GM19238 (cell line): Measurements from ENCODE around the gene PLEKHB1.

Experiments
- DNase-seq: peaks from one replicate; pipeline ENCODE4 v3.0.0; 2011; ENCODE audit warnings: low spot score; ENCODE audit not compliant: insufficient read length

PLEKHB1 gene

GRCh38 chr11:73648121-73648520 is 1.7 kb downstream of the PLEKHB1 start:
- no peak for DNase-seq

DNA sequence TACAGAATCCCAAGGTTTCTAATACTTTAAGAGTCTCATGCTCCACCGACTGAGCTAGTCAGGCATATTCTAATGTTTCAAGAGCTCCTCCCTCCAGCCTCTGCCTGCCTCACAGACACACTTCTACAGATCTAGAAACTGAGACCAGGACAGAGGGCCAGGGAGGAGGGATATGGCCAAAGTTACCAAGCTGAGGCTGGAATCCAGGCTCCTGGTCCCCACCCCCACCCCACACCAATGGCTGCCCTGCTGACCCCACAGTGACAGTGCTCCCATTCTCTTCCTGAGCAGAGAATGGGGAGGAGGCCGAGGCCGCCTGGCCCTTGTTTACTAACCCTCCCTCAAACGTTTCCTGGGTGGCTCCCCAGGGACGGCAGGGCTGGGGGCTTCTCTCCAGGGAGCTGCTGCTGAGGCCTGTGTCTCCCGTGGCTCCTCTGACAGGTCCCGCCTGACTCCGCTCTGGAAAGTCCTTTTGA is 2.2 kb downstream of the PLEKHB1 start:
- no peak for DNase-seq

- no peak for DNase-seq
These were observed 2.8 kb downstream of the PLEKHB1 start for GRCh38 chr11:73649206-73649605.

- no peak for DNase-seq
These were observed 4.0 kb downstream of the PLEKHB1 start for GRCh38 chr11:73650400-73650799.

GRCh38 chr11:73651252-73651651 is 4.9 kb downstream of the PLEKHB1 start:
- no peak for DNase-seq

- DNase-seq, result no peak
These were observed 5.3 kb downstream of the PLEKHB1 start for GRCh38 chr11:73651661-73652045.

DNA sequence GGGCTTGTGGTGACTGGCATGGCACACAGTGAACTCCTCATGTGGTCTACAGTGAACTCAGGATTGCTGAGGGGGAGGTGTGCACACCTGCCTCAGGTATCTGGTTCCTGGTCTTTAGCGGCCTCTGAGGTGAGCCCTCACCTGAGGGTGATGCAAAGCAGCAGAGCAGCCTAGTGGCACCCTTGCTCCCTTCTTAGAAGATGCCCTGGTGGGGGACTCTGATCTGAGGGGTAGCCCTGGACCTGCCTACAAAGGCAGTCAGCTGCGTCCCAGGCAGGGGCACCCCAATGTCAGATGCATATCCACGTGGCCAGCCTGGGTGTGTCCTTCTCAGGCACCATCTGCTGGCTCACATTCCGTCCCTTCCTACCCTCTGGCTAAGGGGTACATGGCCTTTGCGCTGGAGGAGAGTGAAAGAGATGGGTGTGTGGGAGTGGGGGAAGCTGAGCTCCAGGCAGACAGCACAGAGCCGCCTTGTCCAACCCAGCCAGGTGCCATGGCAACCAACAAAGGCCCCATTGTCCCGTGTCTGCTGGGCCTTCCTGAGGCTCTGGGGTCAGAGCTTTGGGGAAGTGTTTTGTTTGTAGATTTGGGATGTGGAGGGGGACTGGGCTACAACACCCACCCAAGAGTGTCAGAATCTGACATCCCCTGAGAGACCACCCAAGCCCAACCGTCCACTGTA is 5.8 kb downstream of the PLEKHB1 start:
- DNase-seq, result no peak

GRCh38 chr11:73652856-73653559 is 6.6 kb downstream of the PLEKHB1 start:
- no peak for DNase-seq

DNA sequence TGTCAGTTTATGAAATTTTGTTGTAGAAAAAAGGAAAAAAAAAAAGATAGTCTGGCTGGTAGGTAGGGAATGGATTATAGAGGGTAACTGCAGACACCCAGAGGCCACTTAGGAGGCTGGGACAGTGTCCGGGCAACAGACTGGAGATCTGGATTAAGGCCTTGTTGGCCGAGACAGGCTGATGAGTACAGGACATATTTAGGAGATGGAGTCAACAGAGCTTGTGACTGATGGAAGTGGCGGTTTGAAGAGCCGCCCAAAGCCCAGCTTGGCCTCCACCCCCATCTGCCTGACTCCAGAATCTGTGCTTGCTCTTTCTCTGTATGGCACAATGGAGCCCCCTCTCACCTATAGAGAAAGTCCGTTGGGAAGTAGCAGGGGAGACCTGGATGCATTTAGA is 7.6 kb downstream of the PLEKHB1 start:
- DNase-seq, result no peak

GRCh38 chr11:73654482-73655021 is 8.2 kb downstream of the PLEKHB1 start:
- no peak for DNase-seq

GRCh38 chr11:73655686-73656085 is 9.3 kb downstream of the PLEKHB1 start:
- no peak for DNase-seq

DNA sequence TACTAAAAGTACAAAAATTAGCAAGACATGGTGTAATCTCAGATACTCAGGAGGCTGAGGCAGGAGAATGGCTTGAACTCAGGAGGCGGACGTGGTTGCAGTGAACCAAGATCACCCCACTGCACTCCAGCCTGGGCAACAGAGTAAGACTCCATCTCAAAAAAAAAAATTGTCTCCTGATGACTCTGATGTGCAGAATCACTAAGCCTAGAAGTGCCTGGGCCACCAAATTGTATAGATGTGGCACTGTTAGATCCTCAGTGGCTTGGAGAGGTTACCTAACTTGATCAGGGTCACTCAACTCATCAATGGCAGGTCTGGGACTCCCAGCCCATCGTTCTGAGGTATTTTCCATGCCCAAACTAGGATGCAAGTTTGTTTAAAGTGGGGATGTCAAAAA is 10.6 kb downstream of the PLEKHB1 start:
- no peak for DNase-seq

DNA sequence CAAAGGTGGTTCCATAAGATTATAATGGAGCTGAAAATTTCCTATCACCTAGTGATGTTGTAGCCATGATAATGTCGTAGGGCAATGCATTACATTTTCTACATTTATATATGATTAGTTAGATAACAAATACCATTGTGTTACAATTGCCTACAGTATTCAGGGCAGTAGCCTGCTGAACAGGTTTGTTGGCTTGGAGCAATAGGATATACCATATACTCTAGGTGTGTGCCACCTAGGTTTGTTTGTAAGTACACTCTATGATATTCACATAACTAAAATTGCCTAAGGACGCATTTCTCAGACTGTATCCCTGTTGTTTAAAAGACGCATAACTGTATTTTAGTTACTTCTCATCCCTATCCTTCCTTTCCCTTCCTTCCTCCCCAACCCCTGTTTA is 13.6 kb downstream of the PLEKHB1 start:
- no peak for DNase-seq

DNA sequence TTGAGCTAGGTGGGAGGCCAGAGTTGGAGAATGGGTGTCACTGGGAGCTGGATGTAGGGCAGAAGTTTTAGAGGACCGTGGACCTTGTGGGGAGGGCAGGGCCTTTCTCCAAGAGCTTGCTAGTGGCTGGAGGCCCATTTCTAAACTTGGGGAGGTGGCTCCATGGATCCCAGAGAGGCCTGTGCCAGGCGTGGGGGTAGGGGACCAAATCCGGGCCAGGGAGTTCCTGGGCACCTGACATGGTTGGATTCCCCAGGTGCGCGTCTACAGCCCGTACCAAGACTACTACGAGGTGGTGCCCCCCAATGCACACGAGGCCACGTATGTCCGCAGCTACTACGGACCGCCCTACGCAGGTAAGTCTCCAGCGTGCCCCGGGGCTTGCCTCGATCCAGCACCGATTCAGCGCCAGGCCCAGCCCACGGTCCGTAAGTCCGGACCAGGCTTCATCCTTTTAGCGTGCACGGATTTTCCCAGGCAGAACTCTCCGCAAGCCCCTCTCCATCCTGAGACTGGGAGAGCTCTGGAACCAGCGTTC is 14.2 kb downstream of the PLEKHB1 start:
- DNase-seq, result no peak

- peak; percentile 94 for DNase-seq
These were observed 14.8 kb downstream of the PLEKHB1 start for GRCh38 chr11:73661035-73661628.

GRCh38 chr11:73662445-73663157 is 16.2 kb downstream of the PLEKHB1 start:
- no peak for DNase-seq

GRCh38 chr11:73663604-73664495 is 17.5 kb downstream of the PLEKHB1 start:
- DNase-seq, result no peak

GRCh38 chr11:73664877-73665276 is 18.5 kb downstream of the PLEKHB1 start:
- no peak for DNase-seq

GRCh38 chr11:73667891-73668290 is 21.5 kb downstream of the PLEKHB1 start:
- no peak for DNase-seq

DNA sequence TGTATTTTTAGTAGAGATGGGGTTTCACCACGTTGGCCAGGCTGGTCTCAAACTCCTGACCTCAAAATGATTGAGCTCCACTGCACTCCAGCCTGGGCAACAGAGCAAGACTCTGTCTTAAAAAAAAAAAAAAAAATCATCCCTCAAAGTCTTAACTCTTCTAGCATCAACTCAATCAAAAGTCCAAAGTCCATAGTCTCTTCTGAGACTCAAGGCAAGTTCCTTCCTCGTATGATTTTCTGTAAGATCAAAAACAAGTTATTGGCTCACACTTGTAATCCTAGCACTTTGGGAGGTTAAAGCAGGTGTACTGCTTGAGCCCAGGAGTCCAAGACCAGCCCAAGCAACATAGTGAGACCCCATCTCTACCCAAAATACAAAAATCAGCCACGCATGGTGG is 24.4 kb downstream of the PLEKHB1 start:
- no peak for DNase-seq
